K562 (cell line): ENCODE measurements around the gene FGD6. TPM values are rescaled to one million over a fixed set of nuclear protein-coding genes. Genes with fewer than 3 reads are reported as not detected.

Source experiments
- DPF2 ChIP-seq: fragments of 450-650 bp; IDR thresholded peaks from 2 replicates; pipeline ENCODE4 v1.6.1; 2016
- EP300 ChIP-seq: IDR thresholded peaks from 2 replicates; pipeline ENCODE4 v1.6.1; 2012; ENCODE audit warnings: low read length, improper control_type of control experiment
- HIVEP1 ChIP-seq: fragments of 250-450 bp; sonication (Bioruptor Pico); IDR thresholded peaks from 2 replicates; pipeline ENCODE4 v1.4.0; 2020; ENCODE audit warnings: mild to moderate bottlenecking
- HMBOX1 ChIP-seq: sonication (generic); IDR thresholded peaks from 2 replicates; pipeline ENCODE4 v1.6.1; 2016
- HOXB6 ChIP-seq: fragments of 250-450 bp; sonication (Bioruptor Pico); IDR thresholded peaks from 2 replicates; pipeline ENCODE4 v1.5.1; 2022; ENCODE audit warnings: mild to moderate bottlenecking, borderline replicate concordance
- MAFG ChIP-seq: fragments of 450-650 bp; conservative IDR thresholded peaks from 2 replicates; pipeline ENCODE4 v1.6.1; 2016; ENCODE audit warnings: missing genetic modification characterization, missing compliant biosample characterization
- MECOM ChIP-seq: fragments of 250-450 bp; sonication (Bioruptor Pico); IDR thresholded peaks from 2 replicates; pipeline ENCODE4 v1.8.0; 2022; ENCODE audit warnings: inconsistent platforms
- MEIS2 ChIP-seq: fragments of 450-650 bp; IDR thresholded peaks from 2 replicates; pipeline ENCODE4 v1.6.1; 2014; ENCODE audit warnings: mild to moderate bottlenecking; ENCODE audit not compliant: partially characterized antibody
- NCOR1 ChIP-seq: fragments of 450-650 bp; IDR thresholded peaks from 2 replicates; pipeline ENCODE4 v1.6.1; 2016; ENCODE audit warnings: mild to moderate bottlenecking, moderate library complexity
- NFE2 ChIP-seq: IDR thresholded peaks from 2 replicates; pipeline ENCODE4 v1.6.1; 2014; ENCODE audit warnings: antibody characterized with exemption, low read depth
- POLR2A ChIP-seq: fragments of 450-650 bp; conservative IDR thresholded peaks from 2 replicates; pipeline ENCODE4 v1.6.1; 2016
- PRMT5 ChIP-seq: sonication (generic); formaldehyde crosslinking; IDR thresholded peaks from 2 replicates; pipeline ENCODE4 v1.5.0; 2020; ENCODE audit warnings: missing genetic modification reagents
- RUNX1 ChIP-seq: sonication (generic); IDR thresholded peaks from 2 replicates; pipeline ENCODE4 v1.6.1; 2016; ENCODE audit warnings: antibody characterized with exemption, low read depth
- ZNF707 ChIP-seq: fragments of 250-450 bp; sonication (Bioruptor Pico); conservative IDR thresholded peaks from 2 replicates; pipeline ENCODE4 v1.8.0; 2022; ENCODE audit warnings: inconsistent platforms, mild to moderate bottlenecking, moderate library complexity
- ZSCAN29 ChIP-seq: fragments of 450-650 bp; IDR thresholded peaks from 2 replicates; pipeline ENCODE4 v1.6.1; 2017
- polyA plus RNA-seq, 8 experiments: library from polyadenylated mRNA; depleted of rRNA in 4 of 8; stranded (reverse) in 5 of 8; unstranded in 3 of 8; fragments of >200 nt; fragmentation: Nextera tagmentation in 2 of 8; fragmentation: Illumina TruSeq in 1 of 8; extraction: Ambion mirVana in 2 of 8; extraction: Trizol in 1 of 8; gene quantifications; 2 replicates each; pipeline versions ENCODE4 v1.2.1 to v1.2.3, GENCODE V29; 2011 to 2014; ENCODE audit warnings: inconsistent platforms in 1 of 8, missing spikeins in 1 of 8
- total RNA-seq, 7 experiments: library from RNA; depleted of rRNA in 6 of 7; stranded (reverse); fragments of >200 nt in 6 of 7; fragmentation: Illumina TruSeq in 2 of 7; extraction: Trizol in 2 of 7; gene quantifications; 2 replicates each; pipeline versions ENCODE4 v1.2.1 to v1.2.3, GENCODE V29; 2011 to 2021; ENCODE audit warnings: low replicate concordance in 1 of 7
- TF ChIP-seq, protein P1 (sequence below): sonication (generic); formaldehyde crosslinking; IDR thresholded peaks from 2 replicates; pipeline ENCODE4 v1.4.0; 2020; ENCODE audit warnings: mild to moderate bottlenecking, missing genetic modification reagents
- TF ChIP-seq, protein P2 (sequence below): IDR thresholded peaks from 2 replicates; pipeline ENCODE4 v1.6.1; 2016; ENCODE audit warnings: missing genetic modification characterization, missing compliant biosample characterization
- TF ChIP-seq, protein P3 (sequence below), 2 experiments: fragments of 200-800 bp in 1 of 2; sonication (Bioruptor generic) in 1 of 2; sonication (generic) in 1 of 2; formaldehyde crosslinking in 1 of 2; IDR thresholded peaks in 1 of 2; conservative IDR thresholded peaks in 1 of 2; 2 replicates each; pipeline versions ENCODE4 v1.5.0 to v1.6.1; 2016 to 2020; ENCODE audit warnings: missing compliant biosample characterization in 1 of 2, missing genetic modification characterization in 1 of 2, missing genetic modification reagents in 1 of 2
- TF ChIP-seq, protein P4 (sequence below): sonication (generic); formaldehyde crosslinking; IDR thresholded peaks from 2 replicates; pipeline ENCODE4 v1.8.0; 2022; ENCODE audit warnings: mild to moderate bottlenecking, missing genetic modification reagents

The FGD6 gene
- total and polyA plus RNA-seq, 9 of the 15 experiments (the other 6 are each of a cell fraction or from before 2014, with no cell fraction given) = 1.5 to 11.1 (median 5.8) TPM

DNA sequence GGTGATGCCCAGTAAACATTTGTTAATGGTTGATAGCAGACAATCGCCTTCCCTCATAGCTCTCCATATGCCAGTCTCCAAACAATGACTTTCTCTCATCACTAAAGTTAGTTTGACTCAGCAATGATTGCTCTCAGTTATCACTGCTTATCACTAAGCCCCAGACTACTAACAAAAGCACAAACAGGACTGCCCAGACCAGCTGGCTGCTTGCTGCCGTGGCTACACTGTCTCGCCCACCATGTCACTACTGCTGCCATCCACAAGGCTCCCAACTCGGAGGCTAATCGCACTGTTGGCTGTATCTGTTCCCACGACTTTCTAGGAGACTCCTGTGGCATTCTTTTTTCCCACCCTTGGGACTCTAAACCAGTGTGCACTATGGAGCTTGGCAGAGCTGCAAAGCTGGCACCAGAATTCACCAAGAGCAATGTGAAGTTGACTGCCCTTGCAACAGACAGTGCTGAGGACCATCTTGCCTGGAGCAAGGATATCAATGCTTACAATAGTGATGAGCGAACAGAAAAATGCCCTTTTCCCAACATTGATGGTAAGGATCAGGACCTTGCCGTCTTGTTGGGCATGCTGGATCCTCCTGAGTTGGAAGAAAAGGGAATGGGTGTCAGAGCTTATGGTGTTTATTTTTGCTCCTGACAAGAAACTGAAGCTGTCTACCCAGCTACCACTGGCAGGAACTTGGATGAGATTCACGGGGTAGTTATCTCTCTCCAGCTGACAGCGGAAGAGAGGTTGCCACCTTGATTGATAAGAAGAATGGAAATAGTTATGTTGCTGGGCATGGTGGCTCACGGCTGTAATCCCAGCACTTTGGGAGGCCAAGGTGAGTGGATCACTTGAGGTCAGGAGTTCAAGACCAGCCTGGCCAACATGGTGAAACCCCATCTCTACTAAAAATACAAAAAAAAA lies 116.7 kb downstream of the FGD6 start (continued):
- peak; percentile 55; the same call in 1 of the 2 replicates for TF ChIP-seq EP300
- peak; percentile 40 for TF ChIP-seq MAFG (tag)
- TF ChIP-seq, protein P1, sequence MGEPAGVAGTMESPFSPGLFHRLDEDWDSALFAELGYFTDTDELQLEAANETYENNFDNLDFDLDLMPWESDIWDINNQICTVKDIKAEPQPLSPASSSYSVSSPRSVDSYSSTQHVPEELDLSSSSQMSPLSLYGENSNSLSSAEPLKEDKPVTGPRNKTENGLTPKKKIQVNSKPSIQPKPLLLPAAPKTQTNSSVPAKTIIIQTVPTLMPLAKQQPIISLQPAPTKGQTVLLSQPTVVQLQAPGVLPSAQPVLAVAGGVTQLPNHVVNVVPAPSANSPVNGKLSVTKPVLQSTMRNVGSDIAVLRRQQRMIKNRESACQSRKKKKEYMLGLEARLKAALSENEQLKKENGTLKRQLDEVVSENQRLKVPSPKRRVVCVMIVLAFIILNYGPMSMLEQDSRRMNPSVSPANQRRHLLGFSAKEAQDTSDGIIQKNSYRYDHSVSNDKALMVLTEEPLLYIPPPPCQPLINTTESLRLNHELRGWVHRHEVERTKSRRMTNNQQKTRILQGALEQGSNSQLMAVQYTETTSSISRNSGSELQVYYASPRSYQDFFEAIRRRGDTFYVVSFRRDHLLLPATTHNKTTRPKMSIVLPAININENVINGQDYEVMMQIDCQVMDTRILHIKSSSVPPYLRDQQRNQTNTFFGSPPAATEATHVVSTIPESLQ = no peak
- TF ChIP-seq, protein P2, sequence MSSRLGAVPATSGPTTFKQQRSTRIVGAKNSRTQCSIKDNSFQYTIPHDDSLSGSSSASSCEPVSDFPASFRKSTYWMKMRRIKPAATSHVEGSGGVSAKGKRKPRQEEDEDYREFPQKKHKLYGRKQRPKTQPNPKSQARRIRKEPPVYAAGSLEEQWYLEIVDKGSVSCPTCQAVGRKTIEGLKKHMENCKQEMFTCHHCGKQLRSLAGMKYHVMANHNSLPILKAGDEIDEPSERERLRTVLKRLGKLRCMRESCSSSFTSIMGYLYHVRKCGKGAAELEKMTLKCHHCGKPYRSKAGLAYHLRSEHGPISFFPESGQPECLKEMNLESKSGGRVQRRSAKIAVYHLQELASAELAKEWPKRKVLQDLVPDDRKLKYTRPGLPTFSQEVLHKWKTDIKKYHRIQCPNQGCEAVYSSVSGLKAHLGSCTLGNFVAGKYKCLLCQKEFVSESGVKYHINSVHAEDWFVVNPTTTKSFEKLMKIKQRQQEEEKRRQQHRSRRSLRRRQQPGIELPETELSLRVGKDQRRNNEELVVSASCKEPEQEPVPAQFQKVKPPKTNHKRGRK = no peak
- TF ChIP-seq ZNF707 (CRISPR knock-in tag) = no peak
- no peak for TF ChIP-seq HIVEP1 (CRISPR knock-in tag)
- TF ChIP-seq DPF2 = peak; percentile 72
- no peak for TF ChIP-seq RUNX1
- TF ChIP-seq, protein P3, sequence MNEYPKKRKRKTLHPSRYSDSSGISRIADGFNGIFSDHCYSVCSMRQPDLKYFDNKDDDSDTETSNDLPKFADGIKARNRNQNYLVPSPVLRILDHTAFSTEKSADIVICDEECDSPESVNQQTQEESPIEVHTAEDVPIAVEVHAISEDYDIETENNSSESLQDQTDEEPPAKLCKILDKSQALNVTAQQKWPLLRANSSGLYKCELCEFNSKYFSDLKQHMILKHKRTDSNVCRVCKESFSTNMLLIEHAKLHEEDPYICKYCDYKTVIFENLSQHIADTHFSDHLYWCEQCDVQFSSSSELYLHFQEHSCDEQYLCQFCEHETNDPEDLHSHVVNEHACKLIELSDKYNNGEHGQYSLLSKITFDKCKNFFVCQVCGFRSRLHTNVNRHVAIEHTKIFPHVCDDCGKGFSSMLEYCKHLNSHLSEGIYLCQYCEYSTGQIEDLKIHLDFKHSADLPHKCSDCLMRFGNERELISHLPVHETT (CRISPR knock-in tag; conservative IDR thresholded peaks at IDR 0.05 in 1 of 2, IDR thresholded peaks at IDR 0.05 in 1 of 2) = 0 out of 4 replicates have a peak, but pooled peaks of 1 of the 2 experiments have one; percentile 36
- peak; percentile 26; the same call in 1 of the 2 replicates for TF ChIP-seq HMBOX1
- TF ChIP-seq MECOM = no peak
- peak; percentile 58; the same call in 1 of the 2 replicates for TF ChIP-seq NFE2
- peak; percentile 81 for TF ChIP-seq NCOR1
- peak; percentile 65; the same call in 1 of the 2 replicates for TF ChIP-seq ZSCAN29
- no peak for TF ChIP-seq HOXB6 (CRISPR knock-in tag)
- no peak for TF ChIP-seq POLR2A
- TF ChIP-seq PRMT5 (CRISPR knock-in tag) = no peak
- TF ChIP-seq, protein P4, sequence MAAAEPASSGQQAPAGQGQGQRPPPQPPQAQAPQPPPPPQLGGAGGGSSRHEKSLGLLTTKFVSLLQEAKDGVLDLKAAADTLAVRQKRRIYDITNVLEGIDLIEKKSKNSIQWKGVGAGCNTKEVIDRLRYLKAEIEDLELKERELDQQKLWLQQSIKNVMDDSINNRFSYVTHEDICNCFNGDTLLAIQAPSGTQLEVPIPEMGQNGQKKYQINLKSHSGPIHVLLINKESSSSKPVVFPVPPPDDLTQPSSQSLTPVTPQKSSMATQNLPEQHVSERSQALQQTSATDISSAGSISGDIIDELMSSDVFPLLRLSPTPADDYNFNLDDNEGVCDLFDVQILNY (CRISPR knock-in tag) = no peak
- TF ChIP-seq MEIS2 = peak; percentile 47
